HEK293 (cell line): Measurements from ENCODE around the gene LILRA1.

ENCODE experiments used
- GFI1B ChIP-seq: fragments of 450-650 bp; formaldehyde crosslinking; IDR thresholded peaks from 2 replicates; pipeline ENCODE4 v1.5.1; 2016; ENCODE audit warnings: missing biosample characterization, missing genetic modification characterization
- HOXD13 ChIP-seq: sonication (generic); formaldehyde crosslinking; IDR thresholded peaks from 2 replicates; pipeline ENCODE4 v1.8.0; 2022; ENCODE audit warnings: missing genetic modification reagents, borderline replicate concordance
- ZNF544 ChIP-seq: fragments of 450-650 bp; formaldehyde crosslinking; IDR thresholded peaks from 2 replicates; pipeline ENCODE4 v1.5.0; 2017; ENCODE audit warnings: missing biosample characterization, missing genetic modification characterization
- ZNF548 ChIP-seq: fragments of 450-650 bp; formaldehyde crosslinking; IDR thresholded peaks from 2 replicates; pipeline ENCODE4 v1.5.1; 2016; ENCODE audit warnings: missing biosample characterization, missing genetic modification characterization
- TF ChIP-seq, protein P1 (sequence below): fragments of 450-650 bp; formaldehyde crosslinking; IDR thresholded peaks from 2 replicates; pipeline ENCODE4 v1.5.1; 2016; ENCODE audit warnings: missing biosample characterization, missing genetic modification characterization
- TF ChIP-seq, protein P2 (sequence below): fragments of 450-650 bp; IDR thresholded peaks from 2 replicates; pipeline ENCODE4 v1.5.1; 2018; ENCODE audit warnings: missing biosample characterization, missing genetic modification characterization
- TF ChIP-seq, protein P3 (sequence below): fragments of 450-650 bp; IDR thresholded peaks from 2 replicates; pipeline ENCODE4 v1.5.1; 2018; ENCODE audit warnings: missing biosample characterization, mild to moderate bottlenecking, missing genetic modification characterization

DNA sequence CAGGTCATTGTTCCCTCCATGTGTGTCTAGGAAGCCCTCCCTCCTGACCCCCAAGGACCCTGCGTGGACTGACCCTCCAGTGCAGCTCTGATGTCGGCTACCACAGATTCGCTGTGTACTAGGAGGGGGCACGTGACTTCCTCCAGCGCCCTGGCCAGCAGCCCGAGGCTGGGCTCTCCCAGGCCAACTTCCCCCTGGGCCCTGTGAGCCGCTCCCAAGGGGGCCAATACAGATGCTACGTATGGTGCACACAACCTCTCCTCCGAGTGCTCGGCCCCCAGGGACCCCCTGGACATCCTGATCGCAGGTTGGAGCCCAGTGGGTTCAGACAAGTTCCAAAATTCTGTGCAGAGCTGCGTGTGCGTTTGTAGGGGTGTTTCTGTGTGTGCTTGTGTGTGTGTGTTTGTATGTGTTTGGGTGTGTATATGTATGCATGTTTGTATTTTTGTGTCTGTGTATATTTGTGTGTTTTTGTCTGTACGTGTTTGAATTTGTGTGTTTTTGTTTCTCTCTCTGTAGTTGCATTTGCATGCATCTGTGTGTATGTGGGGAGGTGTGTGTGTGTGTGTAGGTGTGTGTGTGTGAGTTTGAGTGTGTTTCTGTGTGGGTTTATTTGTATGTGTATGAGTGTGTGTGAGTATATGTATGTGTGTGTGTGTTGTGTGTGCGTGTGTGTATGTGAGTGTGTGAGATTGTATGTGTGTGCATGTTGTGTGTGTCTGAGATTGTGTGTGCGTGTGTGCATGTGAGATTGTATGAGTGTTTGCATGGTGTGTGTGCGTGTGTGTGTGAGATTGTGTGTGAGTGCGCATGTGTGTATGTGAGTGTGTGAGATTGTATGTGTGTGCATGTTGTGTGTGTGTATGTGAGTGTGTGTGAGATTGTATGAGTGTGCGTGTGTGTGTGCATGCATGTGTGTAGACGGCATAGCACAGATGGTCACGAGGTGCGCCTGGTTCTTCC is 41.2 kb upstream of the LILRA1 start:
- peak; percentile 50; the same call in 1 of the 2 replicates for TF ChIP-seq HOXD13 (CRISPR knock-in tag)
- no peak for TF ChIP-seq ZNF548
- TF ChIP-seq, protein P1, sequence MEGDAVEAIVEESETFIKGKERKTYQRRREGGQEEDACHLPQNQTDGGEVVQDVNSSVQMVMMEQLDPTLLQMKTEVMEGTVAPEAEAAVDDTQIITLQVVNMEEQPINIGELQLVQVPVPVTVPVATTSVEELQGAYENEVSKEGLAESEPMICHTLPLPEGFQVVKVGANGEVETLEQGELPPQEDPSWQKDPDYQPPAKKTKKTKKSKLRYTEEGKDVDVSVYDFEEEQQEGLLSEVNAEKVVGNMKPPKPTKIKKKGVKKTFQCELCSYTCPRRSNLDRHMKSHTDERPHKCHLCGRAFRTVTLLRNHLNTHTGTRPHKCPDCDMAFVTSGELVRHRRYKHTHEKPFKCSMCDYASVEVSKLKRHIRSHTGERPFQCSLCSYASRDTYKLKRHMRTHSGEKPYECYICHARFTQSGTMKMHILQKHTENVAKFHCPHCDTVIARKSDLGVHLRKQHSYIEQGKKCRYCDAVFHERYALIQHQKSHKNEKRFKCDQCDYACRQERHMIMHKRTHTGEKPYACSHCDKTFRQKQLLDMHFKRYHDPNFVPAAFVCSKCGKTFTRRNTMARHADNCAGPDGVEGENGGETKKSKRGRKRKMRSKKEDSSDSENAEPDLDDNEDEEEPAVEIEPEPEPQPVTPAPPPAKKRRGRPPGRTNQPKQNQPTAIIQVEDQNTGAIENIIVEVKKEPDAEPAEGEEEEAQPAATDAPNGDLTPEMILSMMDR (tag by site-specific recombination): no peak
- TF ChIP-seq, protein P2, sequence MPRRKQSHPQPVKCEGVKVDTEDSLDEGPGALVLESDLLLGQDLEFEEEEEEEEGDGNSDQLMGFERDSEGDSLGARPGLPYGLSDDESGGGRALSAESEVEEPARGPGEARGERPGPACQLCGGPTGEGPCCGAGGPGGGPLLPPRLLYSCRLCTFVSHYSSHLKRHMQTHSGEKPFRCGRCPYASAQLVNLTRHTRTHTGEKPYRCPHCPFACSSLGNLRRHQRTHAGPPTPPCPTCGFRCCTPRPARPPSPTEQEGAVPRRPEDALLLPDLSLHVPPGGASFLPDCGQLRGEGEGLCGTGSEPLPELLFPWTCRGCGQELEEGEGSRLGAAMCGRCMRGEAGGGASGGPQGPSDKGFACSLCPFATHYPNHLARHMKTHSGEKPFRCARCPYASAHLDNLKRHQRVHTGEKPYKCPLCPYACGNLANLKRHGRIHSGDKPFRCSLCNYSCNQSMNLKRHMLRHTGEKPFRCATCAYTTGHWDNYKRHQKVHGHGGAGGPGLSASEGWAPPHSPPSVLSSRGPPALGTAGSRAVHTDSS: no peak
- TF ChIP-seq GFI1B (tag by site-specific recombination): no peak
- TF ChIP-seq, protein P3, sequence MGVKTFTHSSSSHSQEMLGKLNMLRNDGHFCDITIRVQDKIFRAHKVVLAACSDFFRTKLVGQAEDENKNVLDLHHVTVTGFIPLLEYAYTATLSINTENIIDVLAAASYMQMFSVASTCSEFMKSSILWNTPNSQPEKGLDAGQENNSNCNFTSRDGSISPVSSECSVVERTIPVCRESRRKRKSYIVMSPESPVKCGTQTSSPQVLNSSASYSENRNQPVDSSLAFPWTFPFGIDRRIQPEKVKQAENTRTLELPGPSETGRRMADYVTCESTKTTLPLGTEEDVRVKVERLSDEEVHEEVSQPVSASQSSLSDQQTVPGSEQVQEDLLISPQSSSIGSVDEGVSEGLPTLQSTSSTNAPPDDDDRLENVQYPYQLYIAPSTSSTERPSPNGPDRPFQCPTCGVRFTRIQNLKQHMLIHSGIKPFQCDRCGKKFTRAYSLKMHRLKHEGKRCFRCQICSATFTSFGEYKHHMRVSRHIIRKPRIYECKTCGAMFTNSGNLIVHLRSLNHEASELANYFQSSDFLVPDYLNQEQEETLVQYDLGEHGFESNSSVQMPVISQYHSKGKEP (tag by site-specific recombination): no peak
- no peak for TF ChIP-seq ZNF544 (tag by site-specific recombination)
